GM19467 (cell line): ENCODE data around the gene GBX2.

Source experiments
- ATAC-seq: cut with Tn5 transposase; IDR thresholded peaks from one replicate; pipeline ENCODE4 v1.9.1; 2021; ENCODE audit warnings: mild to moderate bottlenecking, moderate library complexity; ENCODE audit not compliant: unreplicated experiment

Gene GBX2

GRCh38 chr2:236184701-236185100 is 16.5 kb upstream of the GBX2 start:
- no peak for ATAC-seq

- no peak for ATAC-seq
Measured at GRCh38 chr2:236180831-236181453, 12.8 kb upstream of the GBX2 start.

DNA sequence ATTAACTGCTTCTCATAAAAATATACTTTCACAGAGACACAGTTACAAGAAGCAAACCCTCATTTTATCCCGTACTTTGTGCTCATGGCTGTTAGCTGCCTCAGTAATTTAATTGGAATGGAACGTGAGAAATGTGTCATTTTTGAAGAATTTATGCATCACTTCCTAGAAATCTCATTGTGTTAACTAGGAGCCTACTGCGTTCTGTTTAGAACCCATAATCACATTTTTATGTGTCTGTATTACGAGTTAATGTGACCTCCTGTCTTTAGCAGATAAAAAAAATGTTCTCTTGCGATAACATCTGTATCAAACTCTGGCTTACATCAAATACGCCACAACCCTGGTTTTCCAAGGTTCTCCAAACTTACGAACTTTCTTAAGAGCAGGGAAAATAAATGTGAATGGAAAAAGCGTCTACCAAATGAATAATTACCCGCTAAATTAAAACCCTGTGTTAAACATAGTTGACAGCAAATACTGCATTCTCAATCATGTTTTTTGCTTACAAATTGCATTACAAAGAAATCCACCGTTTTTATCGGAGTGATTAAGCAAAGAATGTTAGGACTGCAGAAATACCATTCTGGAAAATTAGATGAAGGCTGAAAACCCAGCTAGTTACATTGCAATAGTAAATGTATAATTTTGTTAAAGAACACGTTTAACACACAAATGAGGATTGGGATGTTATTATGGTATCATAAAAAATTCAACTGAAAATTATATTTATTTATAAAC is 12.1 kb upstream of the GBX2 start:
- ATAC-seq: no peak

GRCh38 chr2:236179236-236180075 is 11.3 kb upstream of the GBX2 start:
- ATAC-seq: no peak

GRCh38 chr2:236178890-236179235 is 10.7 kb upstream of the GBX2 start:
- ATAC-seq: no peak

GRCh38 chr2:236177967-236178889 is 10.0 kb upstream of the GBX2 start:
- ATAC-seq: no peak

GRCh38 chr2:236177604-236177966 is 9.4 kb upstream of the GBX2 start:
- no peak for ATAC-seq

GRCh38 chr2:236176951-236177350 is 8.8 kb upstream of the GBX2 start:
- ATAC-seq: no peak

GRCh38 chr2:236176417-236176816 is 8.2 kb upstream of the GBX2 start:
- ATAC-seq: no peak

- no peak for ATAC-seq
Measured at GRCh38 chr2:236175548-236176150, 7.5 kb upstream of the GBX2 start.

- no peak for ATAC-seq
Measured at GRCh38 chr2:236173729-236174607, 5.8 kb upstream of the GBX2 start.

DNA sequence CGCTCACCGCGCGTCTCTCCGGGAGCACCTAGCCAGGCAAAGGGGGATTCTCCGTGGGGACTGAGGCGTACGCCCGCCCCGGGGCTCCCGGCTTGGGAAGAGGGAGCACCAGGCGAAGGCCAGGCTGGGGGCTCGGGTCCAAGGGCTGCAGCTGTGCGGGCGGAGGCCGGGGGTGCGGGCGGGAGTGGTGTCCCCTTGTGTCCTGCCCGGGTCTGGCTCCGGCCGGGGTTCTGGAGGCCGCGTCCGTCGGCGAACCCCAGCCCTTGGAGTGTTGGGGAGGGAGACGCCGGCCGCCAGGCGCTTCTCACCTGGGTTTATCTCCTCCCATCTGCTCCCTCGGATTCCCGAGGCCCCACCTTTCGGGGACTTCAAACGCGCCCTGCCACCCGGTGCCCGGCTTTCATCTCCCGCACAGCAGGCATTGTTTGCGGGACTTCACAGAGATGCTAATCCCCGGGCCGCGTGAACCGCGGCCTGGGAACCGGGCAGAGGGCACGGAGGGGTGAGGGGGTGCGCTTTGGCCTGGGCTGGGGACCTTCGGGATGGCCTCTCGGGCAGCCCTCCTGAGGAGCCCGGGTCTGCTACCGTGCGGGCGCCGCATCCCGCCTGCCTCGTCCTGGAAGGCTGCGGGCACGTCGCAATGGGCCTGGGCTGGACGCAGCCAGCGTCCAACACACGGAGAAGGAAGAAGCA is 5.0 kb upstream of the GBX2 start:
- no peak for ATAC-seq

- no peak for ATAC-seq
Measured at GRCh38 chr2:236172255-236173035, 4.3 kb upstream of the GBX2 start.

GRCh38 chr2:236171680-236172254 is 3.6 kb upstream of the GBX2 start:
- no peak for ATAC-seq

DNA sequence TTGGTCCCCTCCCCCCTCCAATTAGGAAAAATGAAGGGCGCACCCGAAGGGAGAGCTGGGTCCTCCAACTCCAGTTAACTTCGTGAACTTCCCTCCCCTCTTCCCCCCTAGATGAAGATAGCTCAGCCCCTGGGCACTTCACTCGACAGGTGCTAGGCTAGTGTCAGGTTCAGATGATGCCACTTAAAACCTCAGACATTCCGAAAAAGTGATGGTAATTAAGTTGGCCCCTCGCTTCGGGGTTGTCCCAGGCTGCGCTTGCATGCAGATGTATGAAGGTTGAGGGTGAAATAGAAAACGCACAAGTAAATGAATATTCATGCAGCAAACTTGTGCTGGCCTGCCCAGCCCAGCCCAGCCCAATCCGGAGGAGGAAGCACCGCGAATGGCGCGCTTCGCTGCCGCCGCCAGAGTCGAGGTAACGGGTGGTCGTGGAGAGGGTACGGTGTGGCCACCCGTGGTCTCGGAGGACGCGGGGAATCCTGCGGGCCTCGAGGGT is 3.0 kb upstream of the GBX2 start:
- ATAC-seq: no peak

DNA sequence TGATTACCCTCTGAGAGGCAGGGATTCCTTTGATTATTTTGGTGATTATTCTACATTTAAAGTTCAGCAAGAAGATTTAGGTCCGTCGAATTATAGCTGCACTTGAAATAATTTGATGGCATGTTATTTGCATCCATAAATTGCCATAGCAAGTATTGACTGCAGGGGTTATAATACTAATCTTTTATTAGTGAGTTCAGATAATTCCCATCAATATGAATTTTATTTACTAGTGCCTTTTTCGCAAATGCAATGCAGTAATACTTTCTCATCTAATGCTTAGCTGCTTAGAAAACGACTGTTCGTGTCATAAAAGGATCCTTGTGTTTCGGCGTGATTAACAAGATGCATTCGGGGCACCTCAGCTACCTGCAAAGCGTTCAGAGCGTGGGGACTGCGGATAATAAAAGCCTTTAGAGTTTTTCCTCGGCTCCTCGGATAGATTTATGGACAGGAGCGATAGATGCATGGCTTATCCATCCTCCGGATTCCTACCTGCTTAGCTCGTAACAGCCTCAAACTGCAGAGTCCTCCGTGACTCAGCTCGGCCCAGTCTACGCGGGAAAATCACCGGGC is 2.5 kb upstream of the GBX2 start:
- no peak for ATAC-seq
